ENCODE data around the gene PPP3CA.
A peak's percentile ranks its signal among the peaks of the same experiment; 100 is the strongest.

The PPP3CA gene

GRCh38 chr4:101211146-101211553, 136.2 kb downstream of the PPP3CA start:
- ChIA-PET CTCF (no interaction called here), POLR2A (no interaction called here)
- no peak for DNase-seq (ENCODE audit: extremely low spot score)
- TF ChIP-seq CTCF (IDR thresholded peaks at IDR 0.05; ENCODE audit: control extremely low read depth, extremely low read depth, low read depth, missing control alignments): no peak

- ChIA-PET CTCF (no interaction called here), POLR2A (no interaction called here)
- DNase-seq (ENCODE audit: extremely low spot score): no peak
- TF ChIP-seq CTCF (IDR thresholded peaks at IDR 0.05; ENCODE audit: control extremely low read depth, extremely low read depth, low read depth, missing control alignments): no peak
Observed at GRCh38 chr4:101210331-101210730, 137.0 kb downstream of the PPP3CA start.

GRCh38 chr4:101208171-101208570, 139.2 kb downstream of the PPP3CA start:
- ChIA-PET POLR2A (no interaction called here), CTCF (no interaction called here)
- DNase-seq (ENCODE audit: extremely low spot score): no peak
- no peak for TF ChIP-seq CTCF (IDR thresholded peaks at IDR 0.05; ENCODE audit: control extremely low read depth, extremely low read depth, low read depth, missing control alignments)

GRCh38 chr4:101205916-101206315, 141.4 kb downstream of the PPP3CA start:
- CTCF ChIA-PET: no interaction called here
- POLR2A ChIA-PET: no interaction called here
- TF ChIP-seq CTCF (IDR thresholded peaks at IDR 0.05; ENCODE audit: control extremely low read depth, extremely low read depth, low read depth, missing control alignments): no peak
- DNase-seq (ENCODE audit: extremely low spot score): peak; percentile 8

GRCh38 chr4:101201421-101201820, 145.9 kb downstream of the PPP3CA start:
- no peak for TF ChIP-seq CTCF (IDR thresholded peaks at IDR 0.05; ENCODE audit: control extremely low read depth, extremely low read depth, low read depth, missing control alignments)
- DNase-seq (ENCODE audit: extremely low spot score): no peak
- ChIA-PET CTCF (interaction anchor here (0.8 kb wide), 1 partner anchor 32 kb away, joined by 3 read pairs; no protein-coding TSS in a partner anchor), POLR2A (no interaction called here)

GRCh38 chr4:101200561-101200960, 146.8 kb downstream of the PPP3CA start:
- no peak for TF ChIP-seq CTCF (IDR thresholded peaks at IDR 0.05; ENCODE audit: control extremely low read depth, extremely low read depth, low read depth, missing control alignments)
- DNase-seq (ENCODE audit: extremely low spot score): no peak
- ChIA-PET CTCF (interaction anchor here (0.8 kb wide), 1 partner anchor 31 kb away, joined by 3 read pairs; no protein-coding TSS in a partner anchor), POLR2A (no interaction called here)

All from GM10248 (cell line).